Psoas muscle (tissue), 8 donors: ENCODE results near the gene ARHGAP15. TPM values are rescaled to one million over a fixed set of nuclear protein-coding genes. Genes with fewer than 3 reads are reported as not detected.

ENCODE experiments used
- ATAC-seq, 4 donors: fragments of 200-7000 bp; cut with Tn5 transposase; one replicate each; pipeline ENCODE4 v1.9.1; 2020; ENCODE audit warnings: moderate library complexity in 3 of 4, mild to moderate bottlenecking in 2 of 4
- DNase-seq, 2 donors: peaks; one replicate each; pipeline ENCODE4 v3.0.0-alpha.2; 2020
- H3K27ac ChIP-seq: fragments of 200-600 bp; one replicate; pipeline ENCODE4 v1.8.0; 2022
- H3K27me3 ChIP-seq, 3 donors: fragments of 200-600 bp in 1 of 3; one replicate each; pipeline versions ENCODE4 v1.6.1 to v1.8.0; 2013 to 2022; ENCODE audit warnings: low read length in 2 of 3, mild to moderate bottlenecking in 2 of 3, moderate library complexity in 1 of 3; ENCODE audit not compliant: insufficient read depth in 3 of 3
- H3K36me3 ChIP-seq, 2 donors: fragments of 200-600 bp in 1 of 2; one replicate each; pipeline versions ENCODE4 v1.6.1 to v1.8.0; 2013 to 2022; ENCODE audit warnings: low read depth in 1 of 2, mild to moderate bottlenecking in 1 of 2, moderate library complexity in 1 of 2; ENCODE audit not compliant: insufficient read depth in 1 of 2
- H3K4me1 ChIP-seq: fragments of 200-600 bp; one replicate; pipeline ENCODE4 v1.8.0; 2022
- H3K4me3 ChIP-seq: fragments of 200-600 bp; one replicate; pipeline ENCODE4 v1.8.0; 2022; ENCODE audit warnings: mild to moderate bottlenecking
- H3K9me3 ChIP-seq: fragments of 200-600 bp; one replicate; pipeline ENCODE4 v1.8.0; 2022
- WGBS, 3 donors: extraction: QIAGEN DNeasy Blood & Tissue Kit; methylation state at CpG; one replicate each; pipeline versions ENCODE4 v1.1.6 to v1.1.7; 2013; 5-methylcytosine and 5-hydroxymethylcytosine counted together
- intact Hi-C, 2 donors: fragments of 100-400 bp; cut with DNase I; formaldehyde crosslinking; loops; one replicate each; pipeline versions ENCODE4 v1.11.0 to v1.14.2; 2022
- polyA plus RNA-seq, 3 donors: library from polyadenylated mRNA; stranded (reverse); fragments of 200-250 nt; gene quantifications; one replicate each; pipeline ENCODE4 v1.2.3, GENCODE V29; 2013
- total RNA-seq, 4 donors: library from RNA; stranded (reverse); fragmentation: NEBNext Ultra II Directional in 2 of 4; extraction: Animal tissue kit (Norgen Biotek cat#: 25700) in 2 of 4; gene quantifications; one replicate each; pipeline versions ENCODE4 v1.2.1 to v1.2.4, GENCODE V29; 2021 to 2023
- TF ChIP-seq, protein P1 (sequence below): fragments of 200-600 bp; IDR thresholded peaks from one replicate; pipeline ENCODE4 v1.8.0; 2022; ENCODE audit warnings: antibody characterized with exemption
- donor health status: healthy with polysubstance abuse.
- donor health status: DM: no; HTN: no; CAD: no; lungs with moderate emphysema.
- donor health status: Bipolar disorder and iron deficiency.
- donor health status: healthy.
- donor health status: DM: yes; HTN: yes; CAD: no.
- donor health status: DM: no; HTN: no; CAD: no.
- donor health status: DM: no; HTN: no; CAD: no.
- donor health status: DM: yes; HTN: yes; CAD: no.

The ARHGAP15 gene
- total and polyA plus RNA-seq, 7 donors = 0.49 to 3.1 (median 0.95) TPM

DNA sequence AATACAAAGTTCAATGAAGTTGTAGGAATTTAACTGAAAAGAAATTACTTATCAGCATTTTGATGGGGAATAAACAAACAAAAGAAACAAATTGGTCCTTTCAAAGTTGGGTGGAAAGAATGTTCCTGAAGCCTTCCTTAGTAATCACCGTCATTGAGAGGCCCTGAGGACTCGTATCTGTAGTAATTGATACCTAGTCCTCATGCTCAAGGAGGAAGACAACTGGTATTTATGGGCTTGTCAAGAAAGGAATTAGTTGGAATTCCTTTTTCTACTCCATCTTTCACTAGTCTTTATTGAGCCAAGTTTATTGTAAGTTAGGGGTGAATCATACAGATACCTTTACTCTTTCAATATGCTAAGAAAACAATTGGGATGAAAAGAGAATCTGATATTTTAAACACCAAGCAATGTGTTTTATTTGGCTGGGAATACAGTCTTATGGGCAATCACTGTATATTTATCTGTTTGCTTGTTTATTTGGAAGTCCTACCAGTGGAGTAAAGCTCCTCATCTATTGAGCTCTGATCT, 324.8 kb downstream of the ARHGAP15 start:
- Histone ChIP-seq H3K9me3 (no peaks in the 10 kb centered on the region), H3K36me3 (no peaks in the 10 kb centered on the region), H3K27ac (no peak overlapping the region), H3K4me1 (no peaks in the 10 kb centered on the region), H3K27me3 (no peaks in the 10 kb centered on the region), H3K4me3 (no peak overlapping the region)
- intact Hi-C loops = no loop called here
- TF ChIP-seq, protein P1, sequence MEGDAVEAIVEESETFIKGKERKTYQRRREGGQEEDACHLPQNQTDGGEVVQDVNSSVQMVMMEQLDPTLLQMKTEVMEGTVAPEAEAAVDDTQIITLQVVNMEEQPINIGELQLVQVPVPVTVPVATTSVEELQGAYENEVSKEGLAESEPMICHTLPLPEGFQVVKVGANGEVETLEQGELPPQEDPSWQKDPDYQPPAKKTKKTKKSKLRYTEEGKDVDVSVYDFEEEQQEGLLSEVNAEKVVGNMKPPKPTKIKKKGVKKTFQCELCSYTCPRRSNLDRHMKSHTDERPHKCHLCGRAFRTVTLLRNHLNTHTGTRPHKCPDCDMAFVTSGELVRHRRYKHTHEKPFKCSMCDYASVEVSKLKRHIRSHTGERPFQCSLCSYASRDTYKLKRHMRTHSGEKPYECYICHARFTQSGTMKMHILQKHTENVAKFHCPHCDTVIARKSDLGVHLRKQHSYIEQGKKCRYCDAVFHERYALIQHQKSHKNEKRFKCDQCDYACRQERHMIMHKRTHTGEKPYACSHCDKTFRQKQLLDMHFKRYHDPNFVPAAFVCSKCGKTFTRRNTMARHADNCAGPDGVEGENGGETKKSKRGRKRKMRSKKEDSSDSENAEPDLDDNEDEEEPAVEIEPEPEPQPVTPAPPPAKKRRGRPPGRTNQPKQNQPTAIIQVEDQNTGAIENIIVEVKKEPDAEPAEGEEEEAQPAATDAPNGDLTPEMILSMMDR = no peak
- 71 to 81% (median 77%) methylated on average over 2 of the region's 2 CpGs for WGBS, 3 donors
- DNase-seq (no peak), ATAC-seq (no peak)

DNA sequence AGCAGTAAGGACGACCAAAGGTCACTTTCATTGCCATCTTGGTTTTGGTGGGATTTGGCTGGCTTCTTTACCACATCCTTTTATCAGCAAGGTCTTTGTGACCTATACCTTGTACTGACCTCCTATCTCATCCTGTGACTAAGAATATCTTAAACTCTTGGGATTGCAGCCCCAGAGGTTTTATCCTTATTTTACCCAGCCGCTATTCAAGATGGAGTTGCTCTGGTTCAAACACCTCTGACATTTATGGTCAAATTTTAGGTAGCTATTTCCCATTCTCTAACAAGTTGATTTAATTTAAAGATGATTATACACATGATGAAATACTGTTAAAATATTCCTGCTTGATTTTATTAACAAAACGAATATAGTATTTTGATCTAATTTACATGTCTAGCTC, 326.1 kb downstream of the ARHGAP15 start:
- intact Hi-C loops = no loop called here
- DNase-seq (no peak), ATAC-seq (no peak)
- TF ChIP-seq, protein P1 = no peak
- WGBS, 3 donors = 94 to 95% (median 95%) methylated on average over 3 of the region's 3 CpGs
- H3K27me3 ChIP-seq = no peaks in the 10 kb centered on the region
- no peaks in the 10 kb centered on the region for H3K36me3 ChIP-seq
- H3K4me1 ChIP-seq = no peaks in the 10 kb centered on the region
- H3K4me3 ChIP-seq = no peak overlapping the region
- H3K9me3 ChIP-seq = no peaks in the 10 kb centered on the region
- no peak overlapping the region for H3K27ac ChIP-seq

DNA sequence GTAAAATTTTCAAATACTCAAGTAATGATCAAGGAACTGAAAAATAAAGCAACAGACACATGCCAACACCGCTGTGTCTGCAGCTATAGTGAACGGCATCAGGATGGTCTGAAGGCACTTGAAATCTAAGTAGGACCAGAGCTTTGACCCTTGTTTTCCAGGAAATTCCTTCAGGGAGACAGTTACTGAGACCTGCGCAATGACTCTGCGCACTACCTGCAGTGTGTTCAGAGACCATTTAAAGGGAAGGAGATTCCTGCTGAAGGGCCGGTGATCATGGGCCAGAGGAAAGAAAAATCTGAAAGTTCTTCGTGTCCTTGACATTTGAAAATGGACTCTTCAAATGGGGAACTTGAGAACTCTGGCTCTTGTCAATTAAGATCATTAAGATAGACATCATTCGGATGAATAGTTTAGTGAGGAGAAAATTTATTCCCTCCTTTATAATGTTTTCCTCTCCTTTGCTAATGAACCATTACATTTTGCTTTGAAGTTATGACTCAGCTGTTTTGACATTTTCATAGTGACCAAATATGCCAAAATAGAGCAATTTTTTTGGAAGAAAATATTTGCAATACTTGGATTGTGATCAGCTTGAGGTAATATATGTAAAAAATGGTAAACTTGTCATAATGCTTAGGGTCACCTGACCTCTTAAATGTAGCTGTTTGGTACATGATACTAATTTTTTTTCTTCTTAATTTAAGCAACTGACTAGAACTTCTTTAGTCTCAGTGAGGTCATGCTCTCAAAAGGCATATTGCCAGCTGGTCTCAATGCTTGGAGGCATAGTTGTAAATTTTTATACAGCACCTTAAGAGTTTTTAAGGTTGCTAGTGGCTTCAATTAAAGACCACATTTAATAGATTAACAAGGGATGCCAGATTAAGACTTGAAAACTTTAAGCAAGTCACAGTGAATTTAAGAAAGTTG, 329.3 kb downstream of the ARHGAP15 start:
- intact Hi-C loops = no loop called here

DNA sequence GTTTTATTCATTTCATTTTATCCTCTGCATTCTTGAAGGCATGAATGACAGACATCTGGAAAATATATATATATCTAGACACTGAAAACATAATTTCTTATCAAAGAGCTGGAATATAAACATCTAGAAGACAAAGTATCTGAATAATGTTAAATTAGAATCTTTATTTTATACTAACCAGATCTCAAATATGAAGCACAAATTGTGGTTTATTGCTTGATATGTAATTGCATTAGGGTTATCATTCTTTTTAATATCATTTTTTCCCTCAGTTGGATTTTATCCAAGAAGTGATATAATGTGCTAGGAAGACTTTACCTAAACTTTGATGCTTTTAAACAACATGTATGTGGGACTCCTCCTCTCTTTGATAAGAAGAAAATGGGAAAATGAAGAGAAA, 331.2 kb downstream of the ARHGAP15 start:
- Histone ChIP-seq H3K4me3 (no peak overlapping the region), H3K36me3 (no peaks in the 10 kb centered on the region), H3K27ac (no peak overlapping the region), H3K27me3 (no peaks in the 10 kb centered on the region), H3K4me1 (no peaks in the 10 kb centered on the region), H3K9me3 (no peaks in the 10 kb centered on the region)
- DNase-seq (no peak), ATAC-seq (no peak)
- intact Hi-C loops = no loop called here
- TF ChIP-seq, protein P1 = no peak

More for the DNA sequence above, 329.3 kb downstream of the ARHGAP15 start:
- TF ChIP-seq, protein P1 = no peak
- Histone ChIP-seq H3K4me3 (no peak overlapping the region), H3K27ac (no peak overlapping the region), H3K27me3 (no peaks in the 10 kb centered on the region), H3K4me1 (no peaks in the 10 kb centered on the region), H3K36me3 (no peaks in the 10 kb centered on the region), H3K9me3 (no peaks in the 10 kb centered on the region)
- no peak for DNase-seq
- WGBS, 3 donors = 82 to 86% (median 86%) methylated on average over 7 of the region's 7 CpGs
- no peak for ATAC-seq
